Ovary (tissue), 9 donors: ENCODE results near the gene GPM6B. TPM values are rescaled to one million over a fixed set of nuclear protein-coding genes. Genes with fewer than 3 reads are reported as not detected.
A peak's percentile ranks its signal among the peaks of the same experiment; 100 is the strongest.

Source experiments
- DNase-seq, 5 donors: peaks; one replicate each; pipeline ENCODE4 v3.0.0-alpha.2; 2019 to 2020
- H3K27ac ChIP-seq, 2 donors: fragments of 200-600 bp; one replicate each; pipeline versions ENCODE4 v1.5.1 to v1.8.0; 2019 to 2022
- H3K27me3 ChIP-seq: fragments of 200-600 bp; one replicate; pipeline ENCODE4 v1.8.0; 2022
- H3K36me3 ChIP-seq: fragments of 200-600 bp; sonication (generic); one replicate; pipeline ENCODE4 v1.5.1; 2019
- H3K4me1 ChIP-seq: one replicate; pipeline ENCODE4 v1.8.1; 2013; ENCODE audit warnings: mild to moderate bottlenecking, moderate library complexity; ENCODE audit not compliant: insufficient read depth
- H3K4me3 ChIP-seq: fragments of 200-600 bp; sonication (generic); one replicate; pipeline ENCODE4 v1.5.1; 2017
- H3K9me3 ChIP-seq, 2 donors: fragments of 200-600 bp in 1 of 2; sonication (generic) in 1 of 2; one replicate each; pipeline versions ENCODE4 v1.5.1 to v1.8.1; 2013 to 2019; ENCODE audit warnings: mild to moderate bottlenecking in 1 of 2, moderate library complexity in 1 of 2
- CTCF ChIP-seq, 3 donors: fragments of 450-650 bp in 2 of 3; fragments of 200-600 bp in 1 of 3; IDR thresholded peaks; one replicate each; pipeline versions ENCODE4 v1.5.1 to v1.8.0; 2016 to 2022; ENCODE audit warnings: antibody characterized with exemption in 3 of 3, mild to moderate bottlenecking in 1 of 3
- EP300 ChIP-seq: sonication (generic); formaldehyde crosslinking; IDR thresholded peaks from one replicate; pipeline ENCODE4 v1.6.1; 2017; ENCODE audit warnings: antibody characterized with exemption
- POLR2A ChIP-seq: fragments of 450-650 bp; IDR thresholded peaks from one replicate; pipeline ENCODE4 v1.6.1; 2017; ENCODE audit warnings: antibody characterized with exemption, mild to moderate bottlenecking, moderate library complexity
- WGBS, 3 donors: extraction: QIAGEN DNeasy Blood & Tissue Kit in 1 of 3; methylation state at CpG; one replicate each; pipeline versions ENCODE4 v1.1.5 to v1.1.7; 2013 to 2017; 5-methylcytosine and 5-hydroxymethylcytosine counted together
- intact Hi-C, 4 donors: fragments of 100-400 bp; cut with DNase I; formaldehyde crosslinking; loops; one replicate each; pipeline versions ENCODE4 v1.11.0 to v1.15.1; 2022 to 2023
- polyA plus RNA-seq, 2 donors: library from polyadenylated mRNA; stranded (reverse); fragments of 200-250 nt in 1 of 2; fragments of 350-450 nt in 1 of 2; fragmentation: Illumina TruSeq in 1 of 2; extraction: RNeasy Lipid Tissue Mini Kit (QIAGEN cat#74804) in 1 of 2; gene quantifications; one replicate each; pipeline ENCODE4 v1.2.3, GENCODE V29; 2013 to 2014
- total RNA-seq, 7 donors: library from RNA; depleted of rRNA in 2 of 7; stranded (reverse); fragments of >200 nt in 2 of 7; fragmentation: NEBNext Ultra II Directional in 3 of 7; extraction: Animal tissue kit (Norgen Biotek cat#: 25700) in 3 of 7; gene quantifications; one replicate each; pipeline versions ENCODE4 v1.1.0 to v1.2.4, GENCODE V29; 2016 to 2023
- donor health status: DM: no; HTN: no; CAD: no; lungs with moderate emphysema.
- donor health status: DM: no; HTN: no; CAD: no.
- donor health status: Bipolar disorder and iron deficiency.
- donor health status: DM: yes; HTN: yes; CAD: no.
- donor health status: DM: no; HTN: no; CAD: no.
- donor health status: DM: yes; HTN: yes; CAD: no.

Gene GPM6B
- total and polyA plus RNA-seq, 9 donors, result 1.00 to 9.4 (median 4.2) TPM

DNA sequence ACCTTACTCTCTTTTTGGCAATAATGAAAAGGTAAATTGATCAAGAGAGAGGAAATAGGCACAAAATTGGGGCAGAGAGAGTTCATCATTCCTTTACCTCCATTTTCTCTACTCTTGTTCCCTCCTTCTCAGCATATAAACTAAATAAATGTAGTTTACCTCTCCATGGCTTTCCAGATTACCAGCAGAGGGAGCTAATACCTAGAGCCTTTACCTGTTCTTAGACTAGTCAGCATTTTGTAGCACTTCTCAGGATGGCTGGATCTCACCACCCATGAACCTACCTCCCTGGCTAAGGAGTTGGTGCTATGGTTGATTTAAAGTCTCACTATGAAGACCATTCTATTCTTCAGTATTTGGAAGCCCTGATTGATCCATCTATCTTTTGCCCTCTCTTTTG lies 66.7 kb downstream of the GPM6B start:
- intact Hi-C loops, result loop anchor here in 2 of 4 donors (10.0 kb wide), 2 partner anchors 265 to 275 kb away; partner anchors contain the start of gene GEMIN8 (in 1 of the 2)
- Histone ChIP-seq H3K36me3 (no peaks in the 10 kb centered on the region), H3K4me1 (no peaks in the 10 kb centered on the region), H3K4me3 (no peak overlapping the region), H3K27me3 (no peaks in the 10 kb centered on the region), H3K9me3 (no peaks in the 10 kb centered on the region), H3K27ac (no peak overlapping the region)
- TF ChIP-seq EP300 (no peak), CTCF (IDR thresholded peaks at IDR 0.05) (no peak), POLR2A (no peak)
- no peak for DNase-seq

- TF ChIP-seq EP300 (no peak), CTCF (IDR thresholded peaks at IDR 0.05) (no peak), POLR2A (no peak)
- 89 to 97% (median 97%) methylated on average over 3 of the region's 3 CpGs for WGBS, 3 donors
- intact Hi-C loops, result loop anchor here in 1 of 4 donors (5.0 kb wide), 1 partner anchor 91 kb away; no protein-coding TSS in a partner anchor
These were observed 68.4 kb downstream of the GPM6B start for GRCh38 chrX:13748486-13748885.

DNA sequence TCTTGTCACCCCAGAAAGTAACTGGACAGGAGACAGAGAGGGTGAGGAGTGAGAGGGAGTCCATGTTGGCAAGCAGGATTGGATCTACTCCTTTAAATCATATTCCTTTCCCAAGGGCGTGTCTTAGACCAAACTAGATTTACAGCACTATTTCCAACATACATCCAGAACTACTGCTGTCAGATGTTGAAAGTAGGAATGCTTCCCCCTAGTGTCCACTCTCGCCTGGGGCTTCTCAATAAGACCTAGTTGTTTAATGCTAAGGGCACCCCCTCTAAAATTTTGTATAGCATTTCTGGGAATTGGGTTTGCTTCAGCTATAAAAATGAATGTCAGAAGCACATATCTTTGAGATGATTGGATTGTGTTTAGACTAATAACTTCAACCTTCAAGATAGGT lies 69.1 kb downstream of the GPM6B start:
- intact Hi-C loops, result loop anchor here in 1 of 4 donors (5.0 kb wide), 1 partner anchor 91 kb away; no protein-coding TSS in a partner anchor
- H3K36me3 ChIP-seq, result no peaks in the 10 kb centered on the region
- no peaks in the 10 kb centered on the region for H3K4me1 ChIP-seq
- no peak overlapping the region for H3K4me3 ChIP-seq
- 63 to 77% (median 65%) methylated on average over 2 of the region's 2 CpGs for WGBS, 3 donors
- no peaks in the 10 kb centered on the region for H3K9me3 ChIP-seq
- peak in 2 of 5 donors; percentile 15 to 63 for DNase-seq
- H3K27me3 ChIP-seq, result no peaks in the 10 kb centered on the region
- TF ChIP-seq POLR2A, result no peak
- no peak for TF ChIP-seq EP300
- peak in 1 of 3 donors; percentile 11 for TF ChIP-seq CTCF (IDR thresholded peaks at IDR 0.05)
- no peak overlapping the region for H3K27ac ChIP-seq

More at GRCh38 chrX:13748486-13748885, 68.4 kb downstream of the GPM6B start:
- no peaks in the 10 kb centered on the region for H3K36me3 ChIP-seq
- H3K4me1 ChIP-seq, result no peaks in the 10 kb centered on the region
- H3K4me3 ChIP-seq, result no peak overlapping the region
- H3K27me3 ChIP-seq, result no peaks in the 10 kb centered on the region
- no peak overlapping the region for H3K27ac ChIP-seq
- no peaks in the 10 kb centered on the region for H3K9me3 ChIP-seq
- no peak for DNase-seq

GRCh38 chrX:13742397-13743176 lies 74.3 kb downstream of the GPM6B start:
- Histone ChIP-seq H3K27ac (no peak overlapping the region), H3K4me1 (no peaks in the 10 kb centered on the region), H3K9me3 (no peaks in the 10 kb centered on the region), H3K36me3 (no peaks in the 10 kb centered on the region), H3K27me3 (no peaks in the 10 kb centered on the region), H3K4me3 (no peak overlapping the region)
- intact Hi-C loops, result no loop called here
- no peak for DNase-seq
- 70 to 84% (median 79%) methylated on average over 13 of the region's 13 CpGs for WGBS, 3 donors
- no peak for TF ChIP-seq EP300
- TF ChIP-seq POLR2A, result no peak
- TF ChIP-seq CTCF (IDR thresholded peaks at IDR 0.05), result no peak
